ENCODE measurements around the gene LRMDA.

Gene LRMDA

GRCh38 chr10:75818552-75818951 lies 387.1 kb downstream of the LRMDA start:
- no peak overlapping the region for H3K4me3 ChIP-seq (ENCODE audit: low read length)
- TF ChIP-seq CTCF (conservative IDR thresholded peaks at IDR 0.05; ENCODE audit: low read length) = no peak
- no peak for DNase-seq (ENCODE audit: low read depth)

GRCh38 chr10:75825235-75825634 lies 393.8 kb downstream of the LRMDA start:
- H3K4me3 ChIP-seq (ENCODE audit: low read length) = no peak overlapping the region
- DNase-seq (ENCODE audit: low read depth) = no peak
- no peak for TF ChIP-seq CTCF (conservative IDR thresholded peaks at IDR 0.05; ENCODE audit: low read length)

GRCh38 chr10:75825661-75826060 lies 394.2 kb downstream of the LRMDA start:
- no peak for TF ChIP-seq CTCF (conservative IDR thresholded peaks at IDR 0.05; ENCODE audit: low read length)
- DNase-seq (ENCODE audit: low read depth) = no peak
- no peak overlapping the region for H3K4me3 ChIP-seq (ENCODE audit: low read length)

- DNase-seq (ENCODE audit: low read depth) = no peak
- H3K4me3 ChIP-seq (ENCODE audit: low read length) = no peak overlapping the region
- no peak for TF ChIP-seq CTCF (conservative IDR thresholded peaks at IDR 0.05; ENCODE audit: low read length)
These were observed 395.4 kb downstream of the LRMDA start for GRCh38 chr10:75826846-75827245.

GRCh38 chr10:75827587-75828021 lies 396.2 kb downstream of the LRMDA start:
- TF ChIP-seq CTCF (conservative IDR thresholded peaks at IDR 0.05; ENCODE audit: low read length) = no peak
- H3K4me3 ChIP-seq (ENCODE audit: low read length) = no peak overlapping the region
- DNase-seq (ENCODE audit: low read depth) = no peak

- no peak overlapping the region for H3K4me3 ChIP-seq (ENCODE audit: low read length)
- no peak for DNase-seq (ENCODE audit: low read depth)
- no peak for TF ChIP-seq CTCF (conservative IDR thresholded peaks at IDR 0.05; ENCODE audit: low read length)
These were observed 397.0 kb downstream of the LRMDA start for GRCh38 chr10:75828413-75828812.

GRCh38 chr10:75836064-75836463 lies 404.6 kb downstream of the LRMDA start:
- TF ChIP-seq CTCF (conservative IDR thresholded peaks at IDR 0.05; ENCODE audit: low read length) = no peak
- H3K4me3 ChIP-seq (ENCODE audit: low read length) = no peak overlapping the region
- no peak for DNase-seq (ENCODE audit: low read depth)

Measured in AG10803 (cell line).